Measurements from ENCODE around the gene MGME1.

The MGME1 gene

GRCh38 chr20:17960927-17961586 is 7.8 kb upstream of the MGME1 start:
- no peak for DNase-seq

- DNase-seq: no peak
Observed at GRCh38 chr20:17961587-17961940, 7.3 kb upstream of the MGME1 start.

GRCh38 chr20:17963114-17963897 is 5.5 kb upstream of the MGME1 start:
- DNase-seq: no peak

GRCh38 chr20:17964073-17964472 is 4.7 kb upstream of the MGME1 start:
- DNase-seq: no peak

- DNase-seq: no peak
Observed at GRCh38 chr20:17964632-17965031, 4.2 kb upstream of the MGME1 start.

- no peak for DNase-seq
Observed at GRCh38 chr20:17965042-17965697, 3.6 kb upstream of the MGME1 start.

GRCh38 chr20:17966432-17967310 is 2.1 kb upstream of the MGME1 start:
- no peak for DNase-seq

- DNase-seq: no peak
Observed at GRCh38 chr20:17967521-17968365, 1.1 kb upstream of the MGME1 start.

GRCh38 chr20:17969278-17969883 is 563 bp downstream of the MGME1 start:
- DNase-seq: no peak

GRCh38 chr20:17969884-17970409 is 1.1 kb downstream of the MGME1 start:
- DNase-seq: no peak

GRCh38 chr20:17971300-17972013 is 2.6 kb downstream of the MGME1 start:
- DNase-seq: no peak

- DNase-seq: no peak
Observed at GRCh38 chr20:17972121-17972520, 3.3 kb downstream of the MGME1 start.

- DNase-seq: no peak
Observed at GRCh38 chr20:17976305-17976704, 7.5 kb downstream of the MGME1 start.

GRCh38 chr20:17985388-17986018 is 16.7 kb downstream of the MGME1 start:
- DNase-seq: no peak

- DNase-seq: no peak
Observed at GRCh38 chr20:17987988-17988387, 19.2 kb downstream of the MGME1 start.

- no peak for DNase-seq
Observed at GRCh38 chr20:17990278-17990972, 21.6 kb downstream of the MGME1 start.

- DNase-seq: peak in 1 of 2 donors; percentile 28
Observed at GRCh38 chr20:17992224-17992637, 23.4 kb downstream of the MGME1 start.

- DNase-seq: no peak
Observed at GRCh38 chr20:17992847-17993513, 24.2 kb downstream of the MGME1 start.

- no peak for DNase-seq
Observed at GRCh38 chr20:17993546-17993945, 24.7 kb downstream of the MGME1 start.
